Ishikawa (cell line): Measurements from ENCODE around the gene TRIOBP.
A peak's percentile ranks its signal among the peaks of the same experiment; 100 is the strongest.

Experiments
- CEBPB ChIP-seq: IDR thresholded peaks from 2 replicates; pipeline ENCODE4 v1.6.1; 2012
- MAX ChIP-seq: IDR thresholded peaks from 2 replicates; pipeline ENCODE4 v1.6.1; 2012
- REST ChIP-seq: IDR thresholded peaks from 2 replicates; pipeline ENCODE4 v1.6.1; 2012; ENCODE audit warnings: low read depth, mild to moderate bottlenecking

DNA sequence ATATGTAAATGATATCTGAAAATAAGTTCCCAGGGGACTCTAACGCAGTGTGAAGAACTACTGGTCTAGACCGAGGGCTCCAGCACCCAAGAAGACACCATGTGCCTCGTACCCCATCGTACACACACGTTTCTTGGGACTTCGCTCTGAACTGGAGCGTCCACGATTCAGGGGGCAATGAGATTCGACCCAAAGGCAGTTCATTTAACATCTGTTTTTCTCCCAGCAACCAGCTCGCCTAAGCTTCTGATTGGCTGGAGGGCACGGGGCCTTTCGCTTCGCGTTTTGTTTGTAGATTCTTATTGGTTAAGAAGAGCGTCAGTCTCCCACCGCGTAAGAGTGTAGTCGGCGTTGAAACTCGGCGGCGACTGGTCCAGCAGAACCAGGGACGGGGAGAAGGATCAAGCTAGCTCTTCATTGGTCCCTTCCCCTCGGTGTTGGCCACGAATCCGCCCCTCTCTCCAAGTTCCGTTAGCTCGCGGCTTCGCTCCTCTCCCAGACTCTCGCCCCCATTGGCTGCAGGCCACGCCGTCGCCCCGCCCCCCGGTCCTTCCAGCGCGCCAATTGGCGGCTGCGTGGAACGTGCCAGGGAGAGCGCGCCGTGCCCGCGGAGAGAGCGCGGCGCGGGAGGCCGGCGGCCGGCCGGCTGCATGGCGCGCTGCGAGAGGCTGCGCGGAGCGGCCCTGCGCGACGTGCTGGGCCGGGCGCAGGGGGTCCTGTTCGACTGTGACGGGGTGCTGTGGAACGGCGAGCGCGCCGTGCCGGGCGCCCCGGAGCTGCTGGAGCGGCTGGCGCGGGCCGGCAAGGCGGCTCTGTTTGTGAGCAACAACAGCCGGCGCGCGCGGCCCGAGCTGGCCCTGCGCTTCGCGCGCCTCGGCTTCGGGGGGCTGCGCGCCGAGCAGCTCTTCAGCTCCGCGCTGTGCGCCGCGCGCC, 38.4 kb upstream of the TRIOBP start, which contains the start of gene PDXP:
- TF ChIP-seq REST (no peak), MAX (peak; percentile 82), CEBPB (no peak)
